HUES48 (cell line): ENCODE data around the gene TGFBR1.
"Not testable (repeated sequence)": the region's sequence is repeated elsewhere in the genome, so short reads cannot be mapped to it uniquely, and the experiment has no call there.

Experiments
- H3K27ac ChIP-seq: one replicate; pipeline ENCODE4 v1.7.0; 2013; ENCODE audit warnings: low read depth, low read length, inconsistent platforms
- H3K27me3 ChIP-seq: 2 replicates; pipeline ENCODE4 v1.6.1; 2013; ENCODE audit warnings: mild to moderate bottlenecking, low read length; ENCODE audit not compliant: control insufficient read depth, insufficient read depth
- H3K36me3 ChIP-seq: 2 replicates; pipeline ENCODE4 v1.6.1; 2013; ENCODE audit warnings: low read length; ENCODE audit not compliant: control insufficient read depth, insufficient read depth
- H3K4me1 ChIP-seq: 2 replicates; pipeline ENCODE4 v1.6.1; 2013; ENCODE audit warnings: mild to moderate bottlenecking, low read length; ENCODE audit not compliant: control insufficient read depth, insufficient read depth
- H3K4me3 ChIP-seq: 2 replicates; pipeline ENCODE4 v1.5.1; 2013; ENCODE audit warnings: mild to moderate bottlenecking, low read depth, low read length
- H3K9ac ChIP-seq: 2 replicates; pipeline ENCODE4 v1.6.1; 2013; ENCODE audit warnings: mild to moderate bottlenecking, low read depth, low read length, moderate library complexity
- H3K9me3 ChIP-seq: 2 replicates; pipeline ENCODE4 v1.6.1; 2013; ENCODE audit warnings: low read length; ENCODE audit not compliant: control insufficient read depth, insufficient read depth

The TGFBR1 gene

DNA sequence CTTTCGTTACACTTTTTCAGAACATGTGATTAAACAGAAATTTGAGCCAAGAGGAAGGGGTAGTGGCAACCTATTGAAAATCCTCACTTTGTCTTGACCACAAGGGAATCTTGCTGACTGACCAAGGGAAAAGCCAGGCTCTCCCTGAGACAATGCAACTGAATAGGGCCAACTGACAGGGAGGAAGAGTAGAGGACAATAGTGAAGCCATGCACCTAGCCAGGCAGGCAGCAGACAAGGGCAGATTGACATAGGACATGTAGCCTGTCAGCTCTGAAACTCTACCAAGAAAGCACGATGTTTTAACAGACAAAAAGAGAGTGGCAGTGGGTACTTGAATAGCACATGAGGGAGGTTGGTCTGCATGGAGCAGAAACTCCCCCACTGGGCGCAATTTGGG lies 8.5 kb upstream of the TGFBR1 start:
- no peak overlapping the region for H3K27ac ChIP-seq
- no peak overlapping the region for H3K9ac ChIP-seq
- H3K4me1 ChIP-seq: peaks cover 8% of the 10 kb centered on the region; the same call in 1 of the 2 replicates
- H3K9me3 ChIP-seq: no peaks in the 10 kb centered on the region
- no peaks in the 10 kb centered on the region; the same call in 1 of the 2 replicates for H3K27me3 ChIP-seq
- H3K36me3 ChIP-seq: no peaks in the 10 kb centered on the region
- H3K4me3 ChIP-seq: no peak overlapping the region

DNA sequence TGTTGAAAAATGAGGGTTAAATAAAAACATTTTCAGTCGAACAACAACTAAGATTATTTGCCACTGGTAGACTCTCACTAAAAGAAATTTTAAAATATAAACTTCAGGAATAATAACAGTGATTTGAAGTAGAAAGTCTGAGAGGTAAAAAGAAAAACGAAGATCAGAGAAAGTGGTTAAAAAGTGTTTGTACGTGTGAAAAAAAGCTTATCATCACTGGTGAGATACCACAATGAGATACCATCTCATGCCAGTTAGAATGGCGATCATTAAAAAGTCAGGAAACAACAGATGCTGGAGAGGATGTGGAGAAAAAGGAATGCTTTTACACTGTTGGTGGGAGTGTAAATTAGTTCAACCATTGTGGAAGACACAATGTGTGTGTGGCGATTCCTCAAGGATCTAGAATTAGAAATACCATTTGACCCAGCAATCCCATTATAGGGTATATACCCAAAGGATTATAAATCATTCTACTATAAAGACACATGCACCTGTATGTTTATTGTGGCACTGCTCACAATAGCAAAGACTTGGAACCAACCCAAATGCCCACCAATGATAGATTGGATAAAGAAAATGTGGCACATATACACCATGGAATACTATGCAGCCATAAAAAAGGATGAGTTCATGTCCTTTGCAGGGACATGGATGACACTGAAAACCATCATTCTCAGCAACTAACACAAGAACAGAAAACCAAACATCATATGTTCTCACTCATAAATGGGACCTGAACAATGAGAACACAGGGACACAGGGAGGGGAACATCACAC lies 4.9 kb upstream of the TGFBR1 start:
- Histone ChIP-seq H3K4me1 (peaks cover 16% of the 10 kb centered on the region), H3K27me3 (peaks cover 13% of the 10 kb centered on the region)
- H3K4me3 ChIP-seq, H3K27ac ChIP-seq, H3K9ac ChIP-seq, H3K36me3 ChIP-seq, H3K9me3 ChIP-seq: not testable (repeated sequence)

DNA sequence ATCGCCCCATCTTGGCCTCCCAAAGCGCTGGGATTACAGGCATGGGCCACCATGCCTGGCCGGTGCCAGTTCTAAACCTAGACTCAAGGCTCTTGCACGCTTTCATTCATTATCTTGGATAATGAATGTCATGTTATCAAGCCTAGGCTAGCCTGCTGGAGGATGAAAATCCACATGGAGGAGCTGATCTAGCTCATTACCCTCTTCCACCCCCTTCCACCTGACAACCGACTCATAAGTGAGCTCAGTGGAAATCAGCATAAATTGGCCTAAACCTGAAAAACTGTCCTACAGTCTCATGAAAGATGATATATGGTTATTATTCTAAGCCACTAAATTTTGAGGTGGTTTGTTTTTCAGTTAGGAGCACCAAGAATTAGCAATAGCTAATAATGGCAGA lies 3.6 kb upstream of the TGFBR1 start:
- Histone ChIP-seq H3K27me3 (peaks cover 13% of the 10 kb centered on the region), H3K4me3 (no peak overlapping the region), H3K9me3 (no peaks in the 10 kb centered on the region), H3K4me1 (peaks cover 17% of the 10 kb centered on the region), H3K27ac (no peak overlapping the region), H3K36me3 (no peaks in the 10 kb centered on the region), H3K9ac (no peak overlapping the region)

DNA sequence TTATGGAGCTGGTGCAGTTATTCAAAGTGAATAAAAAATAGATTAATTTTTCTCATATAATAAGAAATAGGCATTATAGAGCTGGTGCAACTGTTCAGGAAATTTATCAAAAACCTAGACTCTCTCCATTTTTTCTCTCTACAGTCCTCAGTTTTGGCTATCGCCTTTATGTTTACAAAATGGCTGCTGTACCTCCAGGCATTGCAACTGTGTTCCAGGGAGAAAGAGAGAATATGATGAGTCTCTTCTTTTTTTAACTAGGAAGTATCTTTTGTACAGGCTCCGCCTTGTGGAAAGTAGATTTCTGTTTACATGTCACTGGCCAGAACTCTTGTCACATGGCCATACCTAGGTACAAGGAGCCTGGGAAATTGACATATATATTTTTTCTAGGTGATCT lies 3.1 kb upstream of the TGFBR1 start:
- Histone ChIP-seq H3K4me3 (no peak overlapping the region), H3K9me3 (no peaks in the 10 kb centered on the region), H3K9ac (no peak overlapping the region), H3K27me3 (peaks cover 13% of the 10 kb centered on the region), H3K27ac (no peak overlapping the region), H3K4me1 (peaks cover 14% of the 10 kb centered on the region), H3K36me3 (no peaks in the 10 kb centered on the region)

DNA sequence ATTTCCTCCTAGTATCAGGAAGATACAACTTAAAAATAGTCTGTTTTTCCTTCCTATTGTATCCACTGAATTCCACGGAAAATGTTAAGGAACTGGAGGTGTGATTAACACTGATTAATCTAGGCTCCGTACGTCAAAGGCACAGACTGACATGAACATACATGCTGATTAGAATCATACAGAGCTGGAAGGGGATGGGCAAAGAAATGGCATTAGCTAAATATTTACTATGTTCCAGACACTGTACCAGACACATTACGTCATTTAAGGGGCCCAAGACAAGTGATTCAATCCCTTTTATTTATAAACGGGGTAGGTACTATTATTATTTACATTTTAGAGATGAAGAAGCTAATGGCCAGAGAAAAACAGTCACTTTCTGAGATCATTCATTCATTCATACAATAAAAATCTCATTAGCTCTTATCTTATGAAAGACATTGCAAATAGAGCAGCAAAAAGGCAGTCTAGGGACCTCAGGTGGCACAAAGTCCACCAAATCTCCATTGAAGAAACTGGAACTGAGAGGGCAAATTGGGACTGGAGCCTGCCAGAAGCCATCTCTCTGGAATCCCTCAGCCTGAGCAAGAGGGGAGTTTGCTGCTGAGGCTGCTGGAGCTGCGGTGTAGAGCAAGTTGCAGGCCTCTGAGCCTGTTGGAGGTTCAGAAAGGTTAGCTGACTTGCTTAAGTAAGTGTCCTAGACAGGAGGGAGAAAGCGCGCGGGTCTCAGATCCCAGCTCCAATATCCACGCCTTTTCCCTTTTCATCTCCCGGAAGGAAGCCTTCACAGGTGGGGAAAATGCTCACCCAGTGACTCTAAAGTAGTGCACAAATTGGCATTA lies 1.6 kb upstream of the TGFBR1 start:
- H3K4me3 ChIP-seq: peak overlapping the region; percentile 72
- peaks cover 17% of the 10 kb centered on the region for H3K4me1 ChIP-seq
- H3K9ac ChIP-seq: no peak overlapping the region
- no peak overlapping the region for H3K27ac ChIP-seq
- H3K27me3 ChIP-seq: peaks cover 13% of the 10 kb centered on the region
- H3K9me3 ChIP-seq: no peaks in the 10 kb centered on the region
- H3K36me3 ChIP-seq: no peaks in the 10 kb centered on the region

DNA sequence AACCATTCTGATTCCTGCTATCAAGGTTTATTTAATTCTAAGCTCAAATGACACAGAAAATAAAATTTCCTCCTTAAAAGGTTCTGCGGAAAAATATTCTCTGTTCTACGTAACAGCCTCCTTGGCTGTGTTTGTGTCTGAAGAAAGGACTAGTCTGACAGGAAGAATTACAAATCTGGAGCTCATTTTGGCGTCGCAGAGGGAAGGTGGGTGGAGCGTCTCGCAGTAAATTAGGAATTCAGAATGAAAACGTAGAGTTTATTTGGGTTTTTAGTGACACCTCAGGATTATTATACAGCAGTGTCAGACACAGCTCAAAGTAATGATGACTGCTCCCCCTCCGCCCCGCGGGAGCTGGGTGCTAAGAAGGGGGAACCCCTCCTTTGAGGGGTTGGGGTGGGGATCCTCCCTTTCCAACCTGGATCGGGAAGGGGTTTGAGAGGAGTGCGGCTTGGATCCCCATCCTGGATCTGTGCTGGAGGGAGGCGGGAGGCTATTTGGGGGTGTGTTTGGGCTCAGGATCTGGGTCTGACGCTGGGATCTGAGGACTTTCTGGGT lies 933 bp upstream of the TGFBR1 start:
- Histone ChIP-seq H3K27me3 (peaks cover 13% of the 10 kb centered on the region), H3K27ac (no peak overlapping the region)

DNA sequence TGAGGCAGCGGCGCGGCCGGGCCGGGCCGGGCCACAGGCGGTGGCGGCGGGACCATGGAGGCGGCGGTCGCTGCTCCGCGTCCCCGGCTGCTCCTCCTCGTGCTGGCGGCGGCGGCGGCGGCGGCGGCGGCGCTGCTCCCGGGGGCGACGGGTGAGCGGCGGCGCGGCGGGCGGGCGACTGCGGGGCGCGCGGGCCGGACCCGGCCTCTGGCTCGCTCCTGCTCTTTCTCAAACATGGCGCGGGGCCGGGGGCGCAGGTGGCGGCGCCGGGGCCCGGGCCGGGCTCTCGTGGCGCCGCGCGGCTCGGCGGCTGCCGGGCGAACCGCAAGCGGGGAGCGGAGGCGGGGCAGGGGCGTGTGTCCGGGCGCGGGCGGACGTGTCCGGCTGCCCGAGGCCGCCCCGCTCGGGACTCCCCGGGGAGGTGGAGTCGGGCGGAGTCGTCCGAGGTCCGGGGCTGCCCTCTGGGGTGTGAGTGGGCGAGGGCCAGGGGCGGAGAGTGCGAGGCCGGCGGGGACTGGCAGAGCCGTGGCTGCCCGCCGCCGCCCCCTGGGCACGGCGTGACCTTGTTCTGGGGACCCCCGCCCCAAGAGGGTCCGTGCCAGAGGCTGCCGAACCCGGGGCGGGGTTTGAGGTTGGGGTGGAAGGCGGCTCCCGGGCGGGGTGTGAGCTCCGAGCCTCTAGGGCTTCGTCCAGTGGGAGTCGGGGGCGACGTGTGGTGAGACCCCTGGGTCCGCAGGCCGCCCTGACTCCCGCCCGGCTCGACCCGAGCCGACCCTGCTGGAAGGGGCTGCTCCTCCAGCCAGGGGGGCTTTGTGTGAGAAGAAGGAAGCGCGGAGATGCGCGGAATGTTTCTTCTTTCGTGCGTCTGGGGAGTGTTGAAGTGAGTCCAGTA lies 485 bp downstream of the TGFBR1 start:
- H3K27ac ChIP-seq: peak overlapping the region; percentile 61
- H3K4me1 ChIP-seq: peaks cover 17% of the 10 kb centered on the region
- H3K27me3 ChIP-seq: peaks cover 13% of the 10 kb centered on the region
- peak overlapping the region; percentile 72 for H3K4me3 ChIP-seq
- H3K9ac ChIP-seq: peak overlapping the region; percentile 56
- no peaks in the 10 kb centered on the region for H3K9me3 ChIP-seq
- no peaks in the 10 kb centered on the region for H3K36me3 ChIP-seq

More for the DNA sequence above, 933 bp upstream of the TGFBR1 start:
- Histone ChIP-seq H3K4me1 (peaks cover 17% of the 10 kb centered on the region), H3K36me3 (no peaks in the 10 kb centered on the region), H3K4me3 (peak overlapping the region; percentile 72), H3K9ac (no peak overlapping the region), H3K9me3 (no peaks in the 10 kb centered on the region)

DNA sequence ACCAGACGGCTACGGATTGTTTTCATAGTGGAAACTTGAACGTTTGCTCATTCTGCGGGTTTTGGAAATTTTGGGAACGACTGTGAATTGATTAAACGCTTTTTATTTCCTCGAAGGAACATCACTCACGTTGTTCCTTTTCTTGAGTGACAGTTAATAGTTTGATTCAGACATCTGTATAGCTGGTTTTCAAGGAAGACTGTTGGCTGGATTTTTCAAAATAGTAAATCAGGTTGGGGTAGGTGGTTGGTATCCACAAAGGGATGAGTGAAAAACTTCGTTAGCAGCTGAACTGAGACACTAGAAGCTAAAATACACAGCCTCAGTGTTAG lies 1.1 kb downstream of the TGFBR1 start:
- Histone ChIP-seq H3K9ac (peak overlapping the region; percentile 56), H3K27me3 (peaks cover 13% of the 10 kb centered on the region), H3K36me3 (no peaks in the 10 kb centered on the region; the same call in 1 of the 2 replicates), H3K4me3 (peak overlapping the region; percentile 72), H3K9me3 (no peaks in the 10 kb centered on the region), H3K27ac (peak overlapping the region; percentile 61), H3K4me1 (peaks cover 17% of the 10 kb centered on the region)

DNA sequence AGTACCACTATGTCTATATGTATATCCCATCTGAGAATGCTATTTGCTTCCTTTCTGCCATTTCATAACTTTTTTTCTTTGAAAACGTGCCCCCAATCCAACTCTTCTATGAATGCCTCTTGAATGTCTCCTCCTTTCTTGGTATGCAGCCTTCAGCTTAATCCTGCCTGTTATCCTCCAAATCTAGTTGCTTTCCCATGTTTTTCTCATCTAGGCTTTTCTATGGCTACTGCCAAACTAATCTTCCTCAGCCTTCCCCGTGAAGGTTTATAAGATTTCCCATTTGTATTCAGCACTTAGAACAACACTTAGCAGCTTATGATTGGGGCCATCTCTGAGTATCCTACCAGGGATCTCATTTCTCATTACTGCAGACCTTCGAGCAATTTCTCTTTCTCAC lies 2.5 kb downstream of the TGFBR1 start:
- peaks cover 20% of the 10 kb centered on the region for H3K4me1 ChIP-seq
- H3K27ac ChIP-seq: no peak overlapping the region
- H3K9ac ChIP-seq: no peak overlapping the region

DNA sequence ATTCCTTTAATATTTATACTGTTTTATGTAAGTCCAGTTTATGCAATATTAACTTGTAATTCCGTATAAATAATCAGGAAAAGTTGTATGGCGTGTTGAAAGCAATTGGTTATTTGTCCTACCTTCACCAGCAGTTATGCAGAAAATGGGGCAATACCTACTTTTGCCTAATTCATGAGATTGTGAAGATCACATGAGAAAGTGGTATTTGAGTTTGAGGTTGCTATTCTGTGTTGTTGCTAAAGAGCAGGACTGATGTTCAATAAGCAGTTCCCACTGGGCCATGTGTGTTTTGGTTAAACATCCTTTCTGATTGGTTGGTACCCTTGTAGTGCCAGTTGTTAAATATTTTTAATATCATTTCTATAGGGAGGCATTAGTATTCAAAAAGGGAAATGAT lies 3.2 kb downstream of the TGFBR1 start:
- Histone ChIP-seq H3K36me3 (no peaks in the 10 kb centered on the region; the same call in 1 of the 2 replicates), H3K4me1 (peaks cover 27% of the 10 kb centered on the region), H3K4me3 (0 out of 2 replicates have a peak overlapping the region, but pooled peaks have one; percentile 1), H3K9me3 (no peaks in the 10 kb centered on the region), H3K27me3 (peaks cover 9% of the 10 kb centered on the region), H3K27ac (no peak overlapping the region), H3K9ac (no peak overlapping the region)

More for the DNA sequence above, 2.5 kb downstream of the TGFBR1 start:
- H3K27me3 ChIP-seq: peaks cover 11% of the 10 kb centered on the region
- H3K9me3 ChIP-seq: no peaks in the 10 kb centered on the region
- no peaks in the 10 kb centered on the region; the same call in 1 of the 2 replicates for H3K36me3 ChIP-seq
- no peak overlapping the region for H3K4me3 ChIP-seq
